A673 (cell line): ENCODE measurements around the gene NCKAP1. TPM values are rescaled to one million over a fixed set of nuclear protein-coding genes. Genes with fewer than 3 reads are reported as not detected.

Experiments used
- BruUV-seq: library from RNA; stranded (reverse); fragments of 400-500 nt; replicated peaks from 2 replicates; lab custom pipeline; 2021; lab: Mats Ljungman, UMichigan
- CTCF ChIA-PET: fragments of 300-600 bp; sonication (Branson Sonifier 250); formaldehyde crosslinking; loops from one replicate; lab custom pipeline; 2022; ENCODE audit warnings: antibody characterized with exemption; lab: Charles Lee
- POLR2A ChIA-PET: fragments of 300-600 bp; sonication (Branson Sonifier 250); formaldehyde crosslinking; loops from one replicate; lab custom pipeline; 2022; ENCODE audit warnings: antibody characterized with exemption; ENCODE audit not compliant: low non-redundant PET; lab: Charles Lee
- DNase-seq: peaks from one replicate; pipeline ENCODE4 v3.0.0-alpha.2; 2015; ENCODE audit warnings: low spot score
- H3K27ac ChIP-seq: fragments of 200-600 bp; sonication (generic); 2 replicates; pipeline ENCODE4 v1.5.1; 2016; ENCODE audit warnings: mixed run types, low read depth, mild to moderate bottlenecking, mixed read lengths, antibody characterized with exemption, low read length; ENCODE audit not compliant: poor library complexity, severe bottlenecking
- H3K27me3 ChIP-seq: fragments of 200-600 bp; sonication (generic); replicated peaks from 2 replicates; pipeline ENCODE4 v1.6.1; 2017; ENCODE audit warnings: mixed run types, low read depth, mild to moderate bottlenecking, mixed read lengths, antibody characterized with exemption, low read length; ENCODE audit not compliant: insufficient read depth, poor library complexity
- H3K36me3 ChIP-seq: fragments of 200-600 bp; sonication (generic); 2 replicates; pipeline ENCODE4 v1.6.1; 2016; ENCODE audit warnings: mixed run types, mild to moderate bottlenecking, mixed read lengths, antibody characterized with exemption, low read length; ENCODE audit not compliant: insufficient read depth, poor library complexity, severe bottlenecking
- H3K4me1 ChIP-seq: fragments of 200-600 bp; sonication (generic); 2 replicates; pipeline ENCODE4 v1.6.1; 2017; ENCODE audit warnings: mixed run types, mild to moderate bottlenecking, mixed read lengths, antibody characterized with exemption, low read length; ENCODE audit not compliant: insufficient read depth, poor library complexity, severe bottlenecking
- H3K4me3 ChIP-seq: fragments of 200-600 bp; sonication (generic); 2 replicates; pipeline ENCODE4 v1.5.1; 2016; ENCODE audit warnings: low read depth, mixed run types, mild to moderate bottlenecking, mixed read lengths, low read length; ENCODE audit not compliant: poor library complexity, severe bottlenecking
- H3K9me3 ChIP-seq: fragments of 200-600 bp; sonication (generic); 2 replicates; pipeline ENCODE4 v1.6.1; 2016; ENCODE audit warnings: mixed run types, low read depth, mild to moderate bottlenecking, mixed read lengths, antibody characterized with exemption, low read length; ENCODE audit not compliant: poor library complexity, severe bottlenecking
- EZH2 ChIP-seq: fragments of 200-600 bp; sonication (generic); IDR thresholded peaks from 2 replicates; pipeline ENCODE4 v1.6.1; 2017; ENCODE audit warnings: borderline replicate concordance, low read depth, mild to moderate bottlenecking, mixed read lengths, antibody characterized with exemption, low read length; ENCODE audit not compliant: poor library complexity, severe bottlenecking
- intact Hi-C: fragments of 100-400 bp; cut with micrococcal nuclease; formaldehyde crosslinking; loops from one replicate; pipeline ENCODE4 v1.10.0; 2022; ENCODE audit not compliant: unreplicated experiment
- total RNA-seq: library from RNA; stranded (reverse); gene quantifications from 2 replicates; pipeline ENCODE4 v1.2.3, GENCODE V29; 2021
- TF ChIP-seq, protein P1 (sequence below): fragments of 300-800, 200-600 bp; sonication (generic); conservative IDR thresholded peaks from 2 replicates; pipeline ENCODE4 v1.5.1; 2017; ENCODE audit warnings: low read depth, mild to moderate bottlenecking, antibody characterized with exemption, low read length, moderate library complexity, mixed read lengths

Gene NCKAP1
- total RNA-seq, 1 experiment from 2014 or later: 153 TPM

DNA sequence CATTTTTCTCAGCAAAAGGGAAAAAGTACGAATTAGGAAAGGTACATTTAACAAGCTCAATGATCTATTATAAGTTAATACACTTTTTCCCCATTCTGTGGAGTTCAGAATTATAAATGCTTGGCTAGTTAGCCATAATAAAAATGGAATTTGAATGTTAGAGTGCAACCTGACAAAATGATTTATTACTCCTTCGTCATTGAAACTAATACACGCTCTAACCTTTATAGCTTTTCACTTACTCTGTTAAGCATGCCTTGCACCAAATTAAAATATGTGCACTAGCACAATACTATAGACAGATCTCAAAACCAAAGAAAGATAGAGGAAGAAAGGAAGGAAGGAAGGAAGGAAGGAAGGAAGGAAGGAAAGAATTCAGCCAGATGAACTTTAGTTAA lies 125.7 kb downstream of the NCKAP1 start:
- no peak overlapping the region for H3K4me3 ChIP-seq
- H3K27ac ChIP-seq: peak overlapping the region; percentile 93
- peaks cover 4% of the 10 kb centered on the region for H3K9me3 ChIP-seq
- H3K36me3 ChIP-seq: peaks cover 24% of the 10 kb centered on the region
- ChIA-PET POLR2A (interaction anchor here (0.7 to 1.7 kb wide), 4 partner anchors 15 to 395 kb away, joined by 3 to 10 read pairs (median 6); no protein-coding TSS in a partner anchor), CTCF (interaction anchor here (0.6 to 0.8 kb wide), 2 partner anchors 37 to 127 kb away, joined by 3 to 4 read pairs; no protein-coding TSS in a partner anchor)
- no peaks in the 10 kb centered on the region for H3K27me3 ChIP-seq
- DNase-seq: peak; percentile 96
- TF ChIP-seq EZH2: no peak
- TF ChIP-seq, protein P1, sequence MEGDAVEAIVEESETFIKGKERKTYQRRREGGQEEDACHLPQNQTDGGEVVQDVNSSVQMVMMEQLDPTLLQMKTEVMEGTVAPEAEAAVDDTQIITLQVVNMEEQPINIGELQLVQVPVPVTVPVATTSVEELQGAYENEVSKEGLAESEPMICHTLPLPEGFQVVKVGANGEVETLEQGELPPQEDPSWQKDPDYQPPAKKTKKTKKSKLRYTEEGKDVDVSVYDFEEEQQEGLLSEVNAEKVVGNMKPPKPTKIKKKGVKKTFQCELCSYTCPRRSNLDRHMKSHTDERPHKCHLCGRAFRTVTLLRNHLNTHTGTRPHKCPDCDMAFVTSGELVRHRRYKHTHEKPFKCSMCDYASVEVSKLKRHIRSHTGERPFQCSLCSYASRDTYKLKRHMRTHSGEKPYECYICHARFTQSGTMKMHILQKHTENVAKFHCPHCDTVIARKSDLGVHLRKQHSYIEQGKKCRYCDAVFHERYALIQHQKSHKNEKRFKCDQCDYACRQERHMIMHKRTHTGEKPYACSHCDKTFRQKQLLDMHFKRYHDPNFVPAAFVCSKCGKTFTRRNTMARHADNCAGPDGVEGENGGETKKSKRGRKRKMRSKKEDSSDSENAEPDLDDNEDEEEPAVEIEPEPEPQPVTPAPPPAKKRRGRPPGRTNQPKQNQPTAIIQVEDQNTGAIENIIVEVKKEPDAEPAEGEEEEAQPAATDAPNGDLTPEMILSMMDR: no peak
- BruUV-seq: no TSS peak
- peaks cover 65% of the 10 kb centered on the region for H3K4me1 ChIP-seq
- intact Hi-C loops: loop anchor here (1.0 to 5.0 kb wide), 5 partner anchors 40 to 335 kb away; no protein-coding TSS in a partner anchor

DNA sequence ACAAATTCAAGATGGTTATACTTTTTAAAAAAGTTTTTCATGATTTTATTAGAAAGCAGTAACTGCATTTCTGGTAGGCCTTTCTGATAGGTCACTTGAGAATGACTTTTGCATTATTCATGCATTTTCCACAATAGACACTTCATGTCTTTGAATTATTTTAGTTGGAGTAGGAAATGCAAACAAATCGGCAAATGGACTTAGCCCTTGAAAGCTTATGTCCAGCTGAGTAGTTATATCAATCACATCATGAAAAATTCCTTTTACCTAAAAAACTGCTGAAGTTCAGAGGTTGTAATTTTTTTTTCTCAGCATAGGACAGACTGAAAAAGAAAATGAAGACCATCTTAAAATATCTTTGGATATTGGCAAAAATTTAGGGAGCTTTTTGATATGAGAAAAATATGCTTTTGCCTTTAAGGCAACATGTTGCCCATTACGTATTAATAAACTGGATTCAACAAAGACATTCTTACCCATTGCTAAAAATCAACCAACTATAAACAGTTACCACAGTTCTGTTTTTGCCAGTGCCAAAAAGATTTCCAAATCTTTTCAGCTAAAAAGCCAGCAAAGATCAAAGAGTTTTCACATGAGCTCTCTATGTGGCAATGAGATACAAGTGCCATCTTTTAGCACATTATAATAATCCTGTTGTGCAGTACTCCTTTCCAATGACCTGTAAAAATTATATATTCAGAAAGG lies 126.3 kb downstream of the NCKAP1 start:
- peak; percentile 79 for DNase-seq
- Histone ChIP-seq H3K4me1 (peaks cover 67% of the 10 kb centered on the region), H3K27me3 (no peaks in the 10 kb centered on the region), H3K27ac (peak overlapping the region; percentile 93), H3K36me3 (peaks cover 24% of the 10 kb centered on the region), H3K9me3 (peaks cover 4% of the 10 kb centered on the region), H3K4me3 (no peak overlapping the region)
- TF ChIP-seq EZH2: no peak
- TF ChIP-seq, protein P1: no peak
- CTCF ChIA-PET: interaction anchor here (0.6 to 0.8 kb wide), 2 partner anchors 38 to 127 kb away, joined by 3 to 4 read pairs; no protein-coding TSS in a partner anchor
- POLR2A ChIA-PET: interaction anchor here (0.7 to 1.7 kb wide), 4 partner anchors 16 to 395 kb away, joined by 3 to 10 read pairs (median 6); no protein-coding TSS in a partner anchor
- intact Hi-C loops: loop anchor here (1.0 to 5.0 kb wide), 5 partner anchors 41 to 335 kb away; no protein-coding TSS in a partner anchor
- BruUV-seq: no TSS peak

DNA sequence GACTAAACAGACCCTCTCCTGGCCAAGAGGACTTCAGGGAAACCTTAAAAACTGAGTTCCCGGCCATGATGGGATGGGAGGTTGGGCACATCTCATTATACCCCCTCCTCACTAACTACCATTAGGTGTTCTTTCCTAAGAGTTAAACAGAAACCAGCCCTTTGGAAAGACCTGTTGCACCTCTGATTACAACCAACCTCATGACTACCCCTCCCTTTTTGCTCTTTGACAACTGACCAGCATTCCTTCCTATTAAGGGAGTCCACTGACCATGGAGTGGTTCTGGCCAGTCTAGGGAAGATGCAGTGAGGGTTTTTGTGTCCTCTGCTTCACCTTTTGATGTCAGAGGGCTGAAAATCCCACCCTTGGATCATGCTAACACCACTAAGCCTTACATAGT lies 127.3 kb downstream of the NCKAP1 start:
- CTCF ChIA-PET: no interaction called here
- BruUV-seq: no TSS peak
- Histone ChIP-seq H3K27ac (peak overlapping the region; percentile 93), H3K9me3 (peaks cover 4% of the 10 kb centered on the region), H3K4me1 (peaks cover 72% of the 10 kb centered on the region), H3K27me3 (no peaks in the 10 kb centered on the region), H3K4me3 (no peak overlapping the region), H3K36me3 (peaks cover 24% of the 10 kb centered on the region)
- no peak for DNase-seq
- POLR2A ChIA-PET: no interaction called here
- intact Hi-C loops: loop anchor here (5.0 kb wide), 1 partner anchor 319 kb away; no protein-coding TSS in a partner anchor
- TF ChIP-seq EZH2: no peak
- TF ChIP-seq, protein P1: no peak
